HG03469 (cell line): ENCODE results near the gene OR10G8.
"Not testable (repeated sequence)": the region's sequence is repeated elsewhere in the genome, so short reads cannot be mapped to it uniquely, and the experiment has no call there.

Experiments used
- ATAC-seq: cut with Tn5 transposase; IDR thresholded peaks from one replicate; pipeline ENCODE4 v1.9.1; 2021; ENCODE audit warnings: mild to moderate bottlenecking, moderate library complexity, moderate number of reproducible peaks; ENCODE audit not compliant: unreplicated experiment

The OR10G8 gene, protein sequence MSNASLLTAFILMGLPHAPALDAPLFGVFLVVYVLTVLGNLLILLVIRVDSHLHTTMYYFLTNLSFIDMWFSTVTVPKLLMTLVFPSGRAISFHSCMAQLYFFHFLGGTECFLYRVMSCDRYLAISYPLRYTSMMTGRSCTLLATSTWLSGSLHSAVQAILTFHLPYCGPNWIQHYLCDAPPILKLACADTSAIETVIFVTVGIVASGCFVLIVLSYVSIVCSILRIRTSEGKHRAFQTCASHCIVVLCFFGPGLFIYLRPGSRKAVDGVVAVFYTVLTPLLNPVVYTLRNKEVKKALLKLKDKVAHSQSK

DNA sequence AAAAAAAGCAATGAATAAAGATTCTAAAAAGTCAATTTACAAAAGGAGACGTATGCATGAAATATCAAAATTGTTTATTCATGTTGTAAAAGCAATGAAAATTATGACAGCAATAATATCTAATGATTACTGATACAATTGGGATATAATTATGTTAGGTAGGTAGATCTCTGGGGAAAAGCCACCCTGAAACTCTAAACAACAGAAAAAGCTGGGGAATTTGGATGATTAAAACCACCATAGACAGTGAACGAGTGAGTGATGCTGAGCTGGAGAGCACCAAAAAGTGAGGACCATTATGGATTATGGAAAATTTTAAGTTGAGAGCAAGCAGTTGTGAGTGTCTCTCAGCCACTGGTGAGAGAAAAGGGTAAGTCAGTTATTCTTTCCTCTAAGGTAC, at the start of gene OR10G8:
TSS of gene OR10G8 (plus strand) at position 301 of the 400 bp plus-strand sequence. CDS start 2,825 bp downstream, outside the sequence.
- ATAC-seq: no peak

DNA sequence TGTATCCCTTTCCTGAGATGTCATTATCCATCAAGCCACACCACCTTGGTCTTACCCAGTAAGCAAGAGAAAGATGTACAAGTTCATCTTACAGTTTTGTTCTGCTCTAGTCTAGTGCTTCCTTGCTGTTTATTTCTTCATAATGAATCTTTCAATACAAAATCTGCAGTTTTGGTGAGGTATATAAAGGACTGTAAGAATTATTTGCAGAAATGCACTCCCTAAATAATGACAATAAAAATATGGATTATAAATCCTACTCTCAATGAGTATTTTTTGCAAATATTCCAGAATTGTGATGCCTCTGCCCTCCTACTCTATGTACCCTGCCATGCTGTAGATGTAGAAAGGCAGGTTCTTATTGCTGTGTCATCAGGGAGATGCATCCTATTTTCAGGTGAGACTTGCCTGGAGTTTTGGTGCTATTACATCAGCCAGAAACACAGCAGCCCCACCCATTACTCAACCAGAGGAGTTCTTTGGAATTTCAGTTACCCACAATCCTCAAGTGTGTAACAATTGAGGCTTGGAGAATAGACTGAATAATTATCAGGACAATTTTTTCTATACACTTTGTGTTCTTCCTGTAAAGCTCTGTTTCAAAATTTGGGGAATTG, 48.8 kb upstream of the OR10G8 start, which contains the start of gene OR10S1:
TSS of gene OR10S1 (minus strand) at position 51 of the 617 bp plus-strand sequence. CDS start 117 bp downstream, outside the sequence.
- ATAC-seq: no peak

DNA sequence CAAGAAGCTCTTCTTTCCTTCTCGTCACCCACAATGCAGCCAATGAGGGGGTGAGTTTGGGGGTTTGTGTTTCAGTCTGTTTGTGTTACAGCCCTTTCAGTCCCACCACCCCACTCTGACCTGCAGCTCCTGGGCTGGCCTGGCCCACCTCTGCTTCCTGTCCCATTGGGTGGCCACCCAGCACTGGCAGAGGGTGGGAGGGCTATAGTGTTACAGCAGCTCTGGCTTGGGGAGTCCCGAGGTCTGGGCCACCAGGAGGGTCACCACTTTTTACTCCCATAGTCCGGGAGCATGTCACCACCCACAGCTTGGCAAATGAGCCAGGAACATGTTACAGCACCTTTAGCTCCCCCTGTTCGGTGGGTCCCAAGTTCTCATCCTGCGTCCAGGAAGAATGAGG, 47.3 kb upstream of the OR10G8 start:
- no peak for ATAC-seq

DNA sequence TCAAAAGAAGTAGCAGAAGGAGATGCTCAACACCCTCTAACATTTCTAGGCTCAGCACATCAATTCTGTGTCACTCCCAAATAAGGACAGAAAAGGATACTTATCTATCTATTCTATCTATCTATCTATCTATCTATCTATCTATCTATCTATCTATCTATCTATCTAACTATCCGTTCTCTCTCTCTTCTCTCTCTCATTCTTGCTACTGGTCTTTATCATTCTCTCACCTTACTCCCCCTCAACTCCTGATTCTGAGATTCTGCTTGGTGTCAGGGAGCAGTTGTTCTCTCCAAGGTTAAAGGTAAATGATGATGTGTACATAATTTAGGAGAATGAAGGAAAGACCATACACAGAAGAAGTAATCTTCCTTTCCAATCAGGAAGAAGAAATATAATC, 31.5 kb upstream of the OR10G8 start, which contains the start of gene OR10G6:
TSS of gene OR10G6 (minus strand) at position 43 of the 400 bp plus-strand sequence. CDS start at position 43, 0 bp downstream.
- no peak for ATAC-seq

DNA sequence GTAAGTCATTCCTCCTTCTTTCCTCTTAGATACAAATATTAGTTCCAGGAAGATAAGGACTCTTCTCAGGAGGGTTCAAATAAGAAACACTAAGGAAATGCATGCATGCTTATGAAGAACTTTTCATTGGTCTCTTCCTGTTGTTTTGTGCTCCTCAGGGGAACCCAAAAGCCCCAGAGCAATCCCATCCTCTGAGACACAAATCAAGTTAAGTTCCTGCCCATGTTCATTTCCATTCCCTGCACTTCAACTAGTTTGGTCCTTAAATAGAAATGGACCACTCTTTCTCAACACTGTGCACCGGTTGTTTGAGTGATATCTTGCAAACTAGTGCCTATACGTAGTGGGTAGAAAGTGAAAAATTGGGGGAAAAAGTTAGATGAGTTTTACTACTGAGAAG, 13.9 kb upstream of the OR10G8 start, which contains the start of gene OR10G4:
TSS of gene OR10G4 (plus strand) at position 301 of the 400 bp plus-strand sequence. CDS start 2,578 bp downstream, outside the sequence.
- no peak for ATAC-seq

DNA sequence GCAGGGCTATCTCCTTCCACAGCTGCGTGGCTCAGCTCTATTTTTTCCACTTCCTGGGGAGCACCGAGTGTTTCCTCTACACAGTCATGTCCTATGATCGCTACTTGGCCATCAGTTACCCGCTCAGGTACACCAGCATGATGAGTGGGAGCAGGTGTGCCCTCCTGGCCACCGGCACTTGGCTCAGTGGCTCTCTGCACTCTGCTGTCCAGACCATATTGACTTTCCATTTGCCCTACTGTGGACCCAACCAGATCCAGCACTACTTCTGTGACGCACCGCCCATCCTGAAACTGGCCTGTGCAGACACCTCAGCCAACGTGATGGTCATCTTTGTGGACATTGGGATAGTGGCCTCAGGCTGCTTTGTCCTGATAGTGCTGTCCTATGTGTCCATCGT, 10.8 kb upstream of the OR10G8 start:
- not testable (repeated sequence) for ATAC-seq

DNA sequence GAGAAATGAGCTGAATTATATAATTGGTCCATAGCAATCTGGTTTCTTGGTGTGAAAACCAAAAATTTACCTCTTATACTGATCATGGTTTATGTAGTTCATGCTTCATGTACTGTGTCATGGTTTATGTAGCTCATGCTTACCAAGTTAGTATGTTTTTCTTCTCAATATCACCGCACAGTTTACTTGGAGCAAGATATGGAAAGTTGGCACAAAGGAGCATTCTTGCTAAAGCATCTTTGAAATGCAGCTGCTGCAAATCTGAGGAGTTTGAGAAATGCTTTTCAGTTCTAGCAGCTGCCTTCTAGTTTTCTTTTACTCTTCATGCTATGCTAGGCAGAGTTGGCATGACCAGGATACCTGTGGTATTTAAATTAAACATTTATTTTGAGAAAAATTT, 10.1 kb downstream of the OR10G8 start:
- ATAC-seq: no peak

DNA sequence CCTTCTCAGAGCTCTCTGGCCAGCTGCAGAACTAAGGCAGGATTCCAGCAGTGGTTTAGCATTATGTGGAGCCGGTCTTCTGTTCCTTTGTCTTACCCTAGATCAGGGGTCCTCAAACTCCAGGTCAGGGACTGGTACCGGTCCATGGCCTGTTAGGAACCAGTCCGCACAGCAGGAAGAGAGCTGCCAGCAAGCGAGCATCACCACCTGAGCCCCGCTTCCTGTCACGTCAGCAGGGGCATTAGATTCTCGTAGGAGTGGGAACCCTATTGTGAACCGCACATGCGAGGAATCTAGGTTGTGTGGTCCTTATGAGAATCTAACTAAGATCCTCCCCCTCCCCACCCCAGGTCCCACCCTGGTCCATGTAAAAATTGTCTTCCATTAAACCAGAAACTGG, 13.0 kb downstream of the OR10G8 start:
- no peak for ATAC-seq

DNA sequence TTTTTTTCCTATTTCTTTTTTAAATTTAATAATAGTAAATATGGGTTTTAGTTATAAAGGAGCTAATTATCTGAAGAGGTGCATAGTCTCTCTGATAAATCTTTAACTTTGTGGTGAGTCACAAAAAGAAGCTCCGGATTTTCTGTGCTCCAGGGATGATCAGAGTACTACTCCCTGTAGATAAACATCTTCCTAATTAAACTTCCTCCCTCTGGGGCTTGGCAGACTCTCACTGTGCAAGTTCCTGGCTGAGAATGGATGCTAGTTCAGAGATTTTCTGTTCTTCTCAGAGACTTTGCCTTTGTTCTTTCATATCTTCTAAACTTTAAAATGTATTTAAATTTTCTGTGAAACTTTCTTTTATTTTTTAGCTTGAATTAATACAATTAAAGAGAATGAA, 14.7 kb downstream of the OR10G8 start, which contains the start of gene OR10G7:
TSS of gene OR10G7 (minus strand) at position 72 of the 400 bp plus-strand sequence. CDS start 2,324 bp downstream, outside the sequence.
- ATAC-seq: no peak

DNA sequence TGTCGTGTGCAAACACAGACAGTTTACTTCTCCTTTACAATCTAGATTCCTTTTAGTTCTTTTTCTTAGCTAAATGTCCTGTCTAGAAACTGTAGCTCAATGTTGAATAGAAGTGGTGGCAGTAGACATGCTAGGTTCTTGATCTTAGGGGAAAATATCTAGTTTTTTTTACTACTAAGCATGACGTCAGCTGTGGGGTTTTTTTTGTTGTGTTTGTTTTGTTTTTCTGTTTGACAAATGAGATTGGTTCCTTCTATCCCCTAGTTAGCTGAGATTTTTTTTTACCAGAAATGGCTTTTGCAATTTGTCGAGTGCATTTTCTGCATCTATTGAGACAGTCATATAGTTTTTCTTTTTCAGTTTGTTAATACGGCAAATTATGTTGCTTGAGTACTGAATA, 16.8 kb downstream of the OR10G8 start:
- ATAC-seq: no peak

DNA sequence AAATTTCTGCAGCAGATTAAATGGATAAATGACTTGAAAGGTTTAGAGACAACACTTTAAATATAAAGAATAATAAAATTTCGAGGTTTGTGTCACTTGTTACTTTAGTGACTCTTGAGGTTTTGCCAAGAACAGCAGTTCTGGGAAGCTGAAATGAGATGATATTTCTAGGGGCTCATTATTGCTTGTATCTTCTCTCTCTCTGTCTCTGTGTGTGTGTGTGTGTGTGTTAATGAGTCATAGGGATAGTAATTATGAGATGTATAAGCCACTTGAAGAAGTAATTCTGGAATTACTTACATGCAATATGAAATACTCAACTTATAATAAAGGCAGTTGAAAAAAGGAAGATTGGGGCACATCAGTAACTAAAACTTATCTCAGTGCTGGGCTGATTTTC, 24.1 kb downstream of the OR10G8 start:
- ATAC-seq: no peak

DNA sequence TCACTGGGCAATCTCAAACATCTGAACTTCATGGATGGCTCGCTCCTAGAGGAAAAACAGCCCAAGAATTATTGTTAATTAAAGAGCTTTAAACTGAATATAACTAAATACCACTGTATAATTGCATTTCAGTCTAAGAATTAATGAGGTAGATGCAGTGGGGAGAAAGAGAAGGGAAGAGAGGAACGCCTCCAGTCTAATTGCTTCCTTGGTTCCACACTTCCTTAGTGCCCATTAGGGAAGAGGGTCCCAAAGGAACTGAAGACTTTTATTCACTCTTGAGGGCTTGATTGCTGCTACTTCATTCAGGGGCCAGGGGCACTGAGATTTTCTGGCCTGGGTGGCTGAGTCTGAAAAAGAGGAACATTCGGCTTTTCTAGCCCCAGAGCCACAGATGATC, 26.4 kb downstream of the OR10G8 start:
- no peak for ATAC-seq

DNA sequence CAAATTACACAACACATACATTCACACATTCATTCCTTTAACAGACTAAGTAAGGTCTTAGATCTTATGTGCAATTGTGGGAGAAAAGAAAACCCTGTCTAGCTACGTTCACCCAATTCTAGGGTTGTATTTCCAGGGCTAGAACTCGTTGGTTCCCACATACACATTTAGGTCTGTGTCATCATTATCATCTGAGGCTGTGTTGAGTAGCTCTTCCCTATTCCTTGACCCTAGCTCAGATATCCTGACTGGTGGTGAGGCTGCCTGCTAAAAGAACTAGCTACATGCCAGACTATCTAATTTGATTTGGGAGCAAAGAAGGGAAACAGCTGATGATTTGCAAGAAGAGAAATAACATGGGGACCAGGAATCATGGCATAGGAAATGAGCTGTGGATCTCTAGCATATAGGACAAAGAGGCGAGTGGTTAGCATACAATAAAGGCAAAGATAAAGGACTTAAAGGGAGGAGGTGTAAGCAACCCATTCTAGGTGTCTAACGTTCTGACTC, 42.1 kb downstream of the OR10G8 start:
- no peak for ATAC-seq

DNA sequence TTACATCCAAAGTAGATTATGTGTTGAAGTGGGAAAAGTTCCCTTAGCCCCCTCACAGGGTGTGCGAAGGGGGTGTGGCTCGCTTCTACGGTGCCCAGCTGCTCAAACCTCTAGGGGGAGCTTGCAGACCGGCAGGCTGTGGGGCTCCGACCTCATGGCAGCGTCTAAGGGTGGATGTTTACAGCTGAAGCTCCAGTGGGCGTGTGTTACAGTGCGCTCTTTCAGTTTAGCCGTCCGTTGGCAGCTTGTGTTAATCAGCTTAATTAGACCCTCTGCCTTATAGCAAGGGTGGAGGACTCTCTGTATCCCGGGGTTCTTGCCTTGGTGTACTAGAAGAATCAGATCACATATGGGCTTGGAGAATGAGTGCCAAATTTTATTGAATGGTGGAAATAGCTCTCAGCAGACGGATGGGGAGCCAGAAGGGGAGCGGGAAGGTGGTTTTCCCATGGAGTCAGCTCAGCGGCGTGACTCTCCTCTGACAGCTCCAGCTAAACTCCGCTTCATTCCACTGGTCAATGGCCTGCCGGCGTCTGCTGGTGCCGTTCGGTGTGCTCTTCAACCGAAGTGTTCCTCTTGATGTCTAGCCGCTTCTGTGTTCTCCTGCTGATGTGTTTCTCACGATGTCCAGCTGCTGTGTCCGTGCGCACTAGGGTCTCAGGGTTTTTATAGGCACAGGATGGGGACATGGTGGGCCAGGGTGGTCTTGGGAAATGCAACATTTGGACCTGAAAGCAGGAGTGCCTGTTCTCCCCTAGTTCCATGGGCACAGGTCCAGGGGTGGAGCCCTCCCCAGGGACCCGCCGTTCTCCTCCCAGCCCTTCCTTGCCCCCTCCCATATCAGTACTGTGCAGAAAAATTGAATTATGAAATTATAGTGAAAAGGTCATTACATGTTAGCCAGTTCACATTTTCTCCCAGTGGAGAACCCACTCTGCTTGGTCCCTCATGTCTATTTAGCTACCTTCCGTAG, 43.1 kb downstream of the OR10G8 start:
- ATAC-seq: peak; percentile 57

DNA sequence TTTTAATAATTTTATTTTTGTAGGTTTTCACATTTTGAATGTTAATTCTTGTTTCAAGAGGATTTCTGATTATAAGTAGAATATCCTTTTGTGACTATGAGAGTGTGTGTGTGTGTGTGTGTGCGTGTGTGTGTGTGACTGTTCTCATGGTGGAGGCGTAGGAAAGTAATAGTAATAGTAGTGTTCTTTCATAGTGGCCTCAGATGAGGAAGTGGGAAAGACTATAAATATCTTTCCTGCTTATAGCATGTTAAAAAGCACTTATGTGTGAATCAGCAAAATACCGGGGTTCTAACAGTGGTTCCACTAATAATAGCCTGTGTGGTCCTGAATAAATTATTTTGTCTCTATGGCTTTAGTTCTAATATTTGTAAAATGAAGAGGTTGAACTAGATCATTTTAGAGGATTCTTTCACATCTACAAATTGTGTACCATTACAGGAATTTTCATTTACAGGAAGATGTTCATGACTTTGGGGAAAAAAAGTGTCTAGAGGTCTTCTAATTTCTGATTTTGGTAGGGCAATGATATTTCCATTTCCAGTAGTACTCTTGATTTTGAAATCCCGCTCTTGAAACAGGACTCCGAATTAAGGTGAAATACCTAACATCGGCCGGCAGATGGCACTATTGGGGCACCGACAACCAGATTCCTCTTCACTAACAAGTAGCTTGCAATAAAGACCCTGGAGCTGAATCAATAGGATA, 44.5 kb downstream of the OR10G8 start:
- ATAC-seq: peak; percentile 92

DNA sequence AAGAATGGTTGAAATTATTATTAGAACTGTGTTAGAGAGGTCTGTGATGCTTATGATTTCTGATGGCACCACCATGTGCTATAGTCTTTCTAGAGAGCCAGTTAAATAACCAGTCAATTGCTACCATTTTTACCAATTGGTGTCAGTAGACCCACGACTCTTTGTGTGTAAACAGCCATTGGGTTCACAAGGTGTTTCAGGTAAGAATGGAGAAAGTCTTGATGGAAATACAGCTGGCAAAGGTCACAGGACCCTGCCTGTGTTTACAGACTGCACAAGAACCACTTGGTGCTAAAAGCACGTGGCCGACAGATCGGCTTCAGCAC, 45.0 kb downstream of the OR10G8 start:
- ATAC-seq: no peak

DNA sequence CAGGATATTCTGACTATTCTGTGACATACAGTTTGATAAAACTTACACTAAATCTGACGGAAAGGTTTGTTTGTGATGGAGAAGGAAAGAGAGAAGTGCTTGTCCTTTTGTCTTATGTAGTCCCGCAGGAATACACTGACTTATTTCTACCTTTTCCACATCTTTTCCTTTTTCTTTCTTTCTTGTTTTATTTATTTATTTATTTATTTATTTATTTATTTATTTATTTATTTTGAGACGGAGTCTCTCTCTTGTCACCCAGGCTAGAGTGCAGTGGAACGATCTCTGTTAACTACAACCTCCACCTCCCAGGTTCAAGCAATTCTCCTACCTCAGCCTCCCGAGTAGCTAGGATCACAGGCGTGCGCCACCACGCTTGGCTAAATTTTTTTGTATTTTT, 45.5 kb downstream of the OR10G8 start:
- no peak for ATAC-seq

DNA sequence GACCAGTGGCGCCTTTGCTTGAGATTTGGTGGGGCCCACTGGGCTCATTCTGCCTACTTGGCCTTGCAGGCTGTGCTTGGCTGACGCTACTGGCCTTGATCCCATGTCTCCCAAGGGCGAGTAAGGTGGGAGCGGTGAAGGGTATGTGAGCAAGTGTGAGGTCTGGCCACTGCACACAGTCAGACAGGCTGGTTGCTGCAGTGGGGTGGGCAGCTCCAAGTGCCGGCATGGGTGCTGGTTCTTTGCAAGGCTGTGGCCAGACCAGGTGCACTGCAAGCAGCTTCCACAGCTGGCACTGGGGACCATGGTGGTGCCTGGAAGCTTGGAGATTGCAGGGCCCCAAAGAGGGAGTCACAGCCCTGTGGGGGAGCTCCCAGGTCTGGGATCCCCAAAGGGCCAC, 48.0 kb downstream of the OR10G8 start:
- no peak for ATAC-seq

DNA sequence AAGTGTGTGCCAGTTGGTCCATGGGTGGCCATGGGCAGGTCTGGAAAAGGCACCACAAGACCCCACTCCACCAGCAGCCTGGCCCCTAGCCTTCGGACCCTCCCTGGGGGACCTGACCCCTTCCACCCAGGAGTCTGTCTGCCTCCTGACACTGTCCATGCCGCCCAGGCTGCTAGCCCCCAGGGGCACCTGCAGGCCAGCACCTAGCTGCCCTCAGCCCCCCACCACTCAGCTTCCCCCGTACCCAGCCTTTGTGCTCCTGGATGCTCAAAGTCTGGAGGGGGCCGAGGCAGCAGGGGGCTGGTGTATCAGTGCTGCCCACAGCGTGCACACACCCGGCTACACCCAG, 48.9 kb downstream of the OR10G8 start:
- no peak for ATAC-seq
